B cell (primary cell): ENCODE data around the gene ATP5F1A.

Experiments
- EZH2 ChIP-seq: IDR thresholded peaks from 2 replicates; pipeline ENCODE4 v1.6.1; 2012; ENCODE audit warnings: borderline replicate concordance, low read depth, mild to moderate bottlenecking, moderate library complexity, low read length; ENCODE audit not compliant: insufficient read depth, poor library complexity, severe bottlenecking
- TF ChIP-seq, protein P1 (sequence below): fragments of 200-600 bp; IDR thresholded peaks from one replicate; pipeline ENCODE4 v1.8.0; 2022; ENCODE audit warnings: antibody characterized with exemption, mild to moderate bottlenecking

DNA sequence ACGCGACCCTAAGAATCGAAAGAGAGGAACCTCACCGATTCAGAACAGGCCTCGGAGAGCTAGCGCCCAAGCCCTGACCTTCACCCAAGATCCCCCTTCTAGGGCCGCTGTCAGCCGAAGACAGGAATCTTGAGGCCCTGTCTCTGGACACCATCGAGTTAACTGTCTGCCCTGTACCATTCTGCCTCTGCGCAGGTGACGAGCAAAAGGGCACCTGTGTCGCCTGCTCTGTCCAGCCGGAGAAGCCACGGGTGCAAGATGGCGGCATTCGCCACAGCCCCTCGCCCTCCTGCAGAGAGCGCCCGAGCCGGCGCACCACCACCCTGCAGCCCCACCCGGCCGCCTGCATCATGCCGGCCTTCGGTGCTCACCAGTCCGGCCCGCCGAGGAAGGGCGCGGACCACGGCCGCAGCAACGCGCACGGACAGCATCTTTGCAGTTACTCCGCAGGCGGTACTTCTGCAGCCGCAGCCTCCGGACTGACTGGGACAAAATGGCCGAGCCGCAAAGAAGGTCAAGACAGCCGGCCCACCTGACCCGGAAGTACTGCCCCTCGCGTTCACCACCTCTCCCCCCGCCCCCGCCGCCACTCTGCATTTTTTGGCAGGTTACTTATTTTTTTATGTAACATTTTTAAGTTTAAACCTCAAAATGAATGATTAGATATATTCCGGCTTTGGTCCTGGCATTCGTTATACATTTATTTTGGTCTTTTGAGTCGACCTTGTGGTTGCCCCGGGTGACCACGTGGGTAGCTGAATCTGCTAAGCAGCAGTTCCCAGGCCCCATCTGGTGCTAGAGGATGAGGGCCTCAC lies at the start of gene ATP5F1A:
- TF ChIP-seq, protein P1, sequence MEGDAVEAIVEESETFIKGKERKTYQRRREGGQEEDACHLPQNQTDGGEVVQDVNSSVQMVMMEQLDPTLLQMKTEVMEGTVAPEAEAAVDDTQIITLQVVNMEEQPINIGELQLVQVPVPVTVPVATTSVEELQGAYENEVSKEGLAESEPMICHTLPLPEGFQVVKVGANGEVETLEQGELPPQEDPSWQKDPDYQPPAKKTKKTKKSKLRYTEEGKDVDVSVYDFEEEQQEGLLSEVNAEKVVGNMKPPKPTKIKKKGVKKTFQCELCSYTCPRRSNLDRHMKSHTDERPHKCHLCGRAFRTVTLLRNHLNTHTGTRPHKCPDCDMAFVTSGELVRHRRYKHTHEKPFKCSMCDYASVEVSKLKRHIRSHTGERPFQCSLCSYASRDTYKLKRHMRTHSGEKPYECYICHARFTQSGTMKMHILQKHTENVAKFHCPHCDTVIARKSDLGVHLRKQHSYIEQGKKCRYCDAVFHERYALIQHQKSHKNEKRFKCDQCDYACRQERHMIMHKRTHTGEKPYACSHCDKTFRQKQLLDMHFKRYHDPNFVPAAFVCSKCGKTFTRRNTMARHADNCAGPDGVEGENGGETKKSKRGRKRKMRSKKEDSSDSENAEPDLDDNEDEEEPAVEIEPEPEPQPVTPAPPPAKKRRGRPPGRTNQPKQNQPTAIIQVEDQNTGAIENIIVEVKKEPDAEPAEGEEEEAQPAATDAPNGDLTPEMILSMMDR = no peak
- TF ChIP-seq EZH2 = no peak
